B cell (primary cell): ENCODE measurements around the gene WWTR1. TPM values are rescaled to one million over a fixed set of nuclear protein-coding genes. Genes with fewer than 3 reads are reported as not detected.

Experiments
- ATAC-seq: fragments of 200-7000 bp; cut with Tn5 transposase; one replicate; pipeline ENCODE4 v1.10.0; 2021; ENCODE audit warnings: low read depth, mild to moderate bottlenecking, moderate number of reproducible peaks, moderate library complexity
- CTCF ChIA-PET: fragments of 350-600 bp; sonication (Branson Sonifier 250); formaldehyde crosslinking; loops from one replicate; lab custom pipeline; 2021; ENCODE audit warnings: antibody characterized with exemption, inconsistent platforms; lab: Charles Lee
- POLR2A ChIA-PET: fragments of 350-600 bp; sonication (Branson Sonifier 250); formaldehyde crosslinking; loops from one replicate; lab custom pipeline; 2021; ENCODE audit warnings: antibody characterized with exemption; lab: Charles Lee
- DNase-seq: peaks from one replicate; pipeline ENCODE4 v3.0.0; 2013
- H2AFZ ChIP-seq: 2 replicates; pipeline ENCODE4 v1.6.1; 2012; ENCODE audit warnings: mild to moderate bottlenecking, low read depth, low read length; ENCODE audit not compliant: insufficient read depth, poor library complexity, severe bottlenecking
- H3K27ac ChIP-seq, 2 donors: 1 replicate in 1 of 2; 2 replicates in 1 of 2; pipeline ENCODE4 v1.5.1; 2012 to 2013; ENCODE audit warnings: low read length in 2 of 2, mild to moderate bottlenecking in 2 of 2, moderate library complexity in 1 of 2
- H3K27me3 ChIP-seq, 4 experiments: fragments of 200-600 bp in 1 of 4; sonication (generic) in 1 of 4; replicated peaks in 1 of 4; 1 replicate in 2 of 4; 2 replicates in 2 of 4; pipeline versions ENCODE4 v1.6.1 to v1.7.0; 2013 to 2016; ENCODE audit warnings: low read length in 3 of 4, mild to moderate bottlenecking in 2 of 4, mixed read lengths in 1 of 4, moderate library complexity in 1 of 4; ENCODE audit not compliant: insufficient read depth in 4 of 4, control insufficient read depth in 3 of 4; ENCODE audit errors: control extremely low read depth in 1 of 4
- H3K36me3 ChIP-seq, 2 experiments: replicated peaks in 1 of 2; 1 replicate in 1 of 2; 2 replicates in 1 of 2; pipeline versions ENCODE4 v1.6.1 to v1.7.1; 2013; ENCODE audit warnings: low read length in 1 of 2; ENCODE audit not compliant: insufficient read depth in 2 of 2, control insufficient read depth in 1 of 2; ENCODE audit errors: control extremely low read depth in 1 of 2, extremely low read depth in 1 of 2
- H3K4me1 ChIP-seq, 2 donors: fragments of 200-600 bp in 1 of 2; sonication (generic) in 1 of 2; 1 replicate in 1 of 2; 2 replicates in 1 of 2; pipeline versions ENCODE4 v1.5.1 to v1.6.1; 2013 to 2017; ENCODE audit warnings: low read length in 2 of 2; ENCODE audit not compliant: control insufficient read depth in 2 of 2, insufficient read depth in 2 of 2
- H3K4me2 ChIP-seq: replicated peaks from 2 replicates; pipeline ENCODE3; 2012; ENCODE audit warnings: mild to moderate bottlenecking, low read depth, low read length; ENCODE audit not compliant: poor library complexity, severe bottlenecking
- H3K4me3 ChIP-seq, 5 experiments: fragments of 200-600 bp in 1 of 5; sonication (generic) in 1 of 5; 1 replicate in 3 of 5; 2 replicates in 2 of 5; pipeline versions ENCODE4 v1.5.1 to v1.7.0; 2011 to 2016; ENCODE audit warnings: low read length in 4 of 5, mild to moderate bottlenecking in 4 of 5, low read depth in 2 of 5, control low read depth in 1 of 5, moderate library complexity in 1 of 5; ENCODE audit not compliant: insufficient read depth in 1 of 5; ENCODE audit errors: control extremely low read depth in 1 of 5, extremely low read depth in 1 of 5
- H3K79me2 ChIP-seq: fragments of 200-600 bp; sonication (generic); one replicate; pipeline ENCODE4 v1.6.0; 2016; ENCODE audit warnings: low read length; ENCODE audit not compliant: control insufficient read depth, insufficient read depth
- H3K9ac ChIP-seq: fragments of 200-600 bp; sonication (generic); 2 replicates; pipeline ENCODE4 v1.6.1; 2017; ENCODE audit warnings: mild to moderate bottlenecking, low read length, moderate library complexity
- H3K9me3 ChIP-seq, 3 donors: one replicate each; pipeline versions ENCODE4 v1.6.1 to v1.7.1; 2013; ENCODE audit warnings: low read length in 2 of 3; ENCODE audit not compliant: control insufficient read depth in 2 of 3, insufficient read depth in 1 of 3; ENCODE audit errors: control extremely low read depth in 1 of 3
- H4K20me1 ChIP-seq: 2 replicates; pipeline ENCODE4 v1.6.0; 2012; ENCODE audit warnings: mild to moderate bottlenecking, low read length; ENCODE audit not compliant: insufficient read depth, control insufficient read depth, poor library complexity, severe bottlenecking
- H3K27ac Mint-ChIP-seq: one replicate; pipeline ENCODE4 v1.8.0; 2021; ENCODE audit warnings: mixed read lengths
- H3K27me3 Mint-ChIP-seq: one replicate; pipeline ENCODE4 v1.8.0; 2021; ENCODE audit warnings: mixed read lengths
- H3K4me1 Mint-ChIP-seq: one replicate; pipeline ENCODE4 v1.8.0; 2021; ENCODE audit warnings: mixed read lengths
- H3K4me3 Mint-ChIP-seq: one replicate; pipeline ENCODE4 v1.8.0; 2021; ENCODE audit warnings: mixed read lengths
- H3K9me3 Mint-ChIP-seq: one replicate; pipeline ENCODE4 v1.8.0; 2022; ENCODE audit warnings: mixed read lengths; ENCODE audit not compliant: insufficient read depth
- EZH2 ChIP-seq: IDR thresholded peaks from 2 replicates; pipeline ENCODE4 v1.6.1; 2012; ENCODE audit warnings: borderline replicate concordance, low read depth, mild to moderate bottlenecking, moderate library complexity, low read length; ENCODE audit not compliant: insufficient read depth, poor library complexity, severe bottlenecking
- WGBS: methylation state at CpG from one replicate; pipeline ENCODE4 v1.1.5; 2013; ENCODE audit warnings: missing lambda C conversion rate; ENCODE audit not compliant: insufficient coverage; 5-methylcytosine and 5-hydroxymethylcytosine counted together
- intact Hi-C: fragments of 100-400 bp; cut with micrococcal nuclease; formaldehyde crosslinking; loops from one replicate; pipeline ENCODE4 v1.10.0; 2022
- polyA plus RNA-seq: library from polyadenylated mRNA; depleted of rRNA; stranded (reverse); fragments of >200 nt; gene quantifications from 2 replicates; pipeline ENCODE4 v1.2.3, GENCODE V29; 2012
- total RNA-seq, 2 donors: library from RNA; stranded (reverse); fragments of 120-200 nt in 1 of 2; gene quantifications; 1 replicate in 1 of 2; 2 replicates in 1 of 2; pipeline versions ENCODE4 v1.2.3 to v1.2.4, GENCODE V29; 2013 to 2022
- TF ChIP-seq, protein P1 (sequence below): fragments of 200-600 bp; IDR thresholded peaks from one replicate; pipeline ENCODE4 v1.8.0; 2022; ENCODE audit warnings: antibody characterized with exemption, mild to moderate bottlenecking

Gene WWTR1
- total and polyA plus RNA-seq, 2 donors (not counting 1 experiment from before 2014, with no cell fraction given) = 0.79 to 2.3 TPM

GRCh38 chr3:149647285-149647684 is 10.5 kb downstream of the WWTR1 start:
- ChIA-PET CTCF (no interaction called here), POLR2A (no interaction called here)
- no peaks in the 10 kb centered on the region for H3K4me1 Mint-ChIP-seq
- no peak overlapping the region for H3K4me3 Mint-ChIP-seq
- Histone ChIP-seq H4K20me1 (no peaks in the 10 kb centered on the region), H3K4me2 (no peak overlapping the region), H3K27ac (no peak overlapping the region), H3K27me3 (no peaks in the 10 kb centered on the region), H3K4me3 (no peak overlapping the region), H3K9me3 (no peaks in the 10 kb centered on the region), H3K9ac (no peak overlapping the region), H3K36me3 (no peaks in the 10 kb centered on the region), H2AFZ (no peak overlapping the region), H3K79me2 (no peaks in the 10 kb centered on the region), H3K4me1 (peaks cover 0 to 3% of the 10 kb centered on the region in 2 donors)
- intact Hi-C loops = no loop called here
- TF ChIP-seq, protein P1, sequence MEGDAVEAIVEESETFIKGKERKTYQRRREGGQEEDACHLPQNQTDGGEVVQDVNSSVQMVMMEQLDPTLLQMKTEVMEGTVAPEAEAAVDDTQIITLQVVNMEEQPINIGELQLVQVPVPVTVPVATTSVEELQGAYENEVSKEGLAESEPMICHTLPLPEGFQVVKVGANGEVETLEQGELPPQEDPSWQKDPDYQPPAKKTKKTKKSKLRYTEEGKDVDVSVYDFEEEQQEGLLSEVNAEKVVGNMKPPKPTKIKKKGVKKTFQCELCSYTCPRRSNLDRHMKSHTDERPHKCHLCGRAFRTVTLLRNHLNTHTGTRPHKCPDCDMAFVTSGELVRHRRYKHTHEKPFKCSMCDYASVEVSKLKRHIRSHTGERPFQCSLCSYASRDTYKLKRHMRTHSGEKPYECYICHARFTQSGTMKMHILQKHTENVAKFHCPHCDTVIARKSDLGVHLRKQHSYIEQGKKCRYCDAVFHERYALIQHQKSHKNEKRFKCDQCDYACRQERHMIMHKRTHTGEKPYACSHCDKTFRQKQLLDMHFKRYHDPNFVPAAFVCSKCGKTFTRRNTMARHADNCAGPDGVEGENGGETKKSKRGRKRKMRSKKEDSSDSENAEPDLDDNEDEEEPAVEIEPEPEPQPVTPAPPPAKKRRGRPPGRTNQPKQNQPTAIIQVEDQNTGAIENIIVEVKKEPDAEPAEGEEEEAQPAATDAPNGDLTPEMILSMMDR = no peak
- no peak overlapping the region for H3K27ac Mint-ChIP-seq
- H3K27me3 Mint-ChIP-seq = peaks cover 19% of the 10 kb centered on the region
- no peaks in the 10 kb centered on the region for H3K9me3 Mint-ChIP-seq
- DNase-seq (no peak), ATAC-seq (no peak)
- WGBS = 80% methylated on average over 3 of the region's 4 CpGs

DNA sequence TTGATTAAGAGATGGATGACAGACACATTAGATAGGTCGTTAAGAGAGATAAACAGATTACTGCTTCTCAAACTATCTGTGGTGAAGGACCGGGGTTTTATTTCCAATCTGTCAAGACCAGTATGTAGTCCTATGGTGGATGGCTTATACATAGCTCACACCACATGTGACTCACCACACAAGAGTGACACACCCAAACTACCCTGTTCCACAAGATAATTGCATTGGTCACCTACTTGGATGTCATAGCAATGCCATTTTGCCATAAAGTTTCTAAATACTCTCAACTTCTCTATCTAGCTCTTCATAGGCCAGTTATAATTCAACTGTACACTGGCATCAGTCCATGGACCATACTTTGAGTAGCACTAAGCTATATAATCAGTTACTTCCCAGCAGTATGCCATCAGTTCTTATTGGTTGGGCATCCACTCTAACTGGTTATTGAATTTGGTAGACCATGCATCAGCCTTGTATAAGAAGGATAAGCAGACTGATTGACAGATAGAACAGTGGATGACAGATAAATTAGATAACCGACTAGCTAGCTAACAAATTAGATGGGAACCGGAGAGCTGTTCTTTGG is 11.6 kb downstream of the WWTR1 start:
- intact Hi-C loops = no loop called here
- Histone ChIP-seq H3K27me3 (no peaks in the 10 kb centered on the region), H2AFZ (no peak overlapping the region), H3K4me1 (peaks cover 0 to 3% of the 10 kb centered on the region in 2 donors), H3K4me3 (no peak overlapping the region), H3K9ac (no peak overlapping the region), H4K20me1 (no peaks in the 10 kb centered on the region), H3K36me3 (no peaks in the 10 kb centered on the region), H3K4me2 (no peak overlapping the region), H3K27ac (no peak overlapping the region), H3K79me2 (no peaks in the 10 kb centered on the region), H3K9me3 (no peaks in the 10 kb centered on the region)
- POLR2A ChIA-PET = no interaction called here
- TF ChIP-seq EZH2 = no peak
- TF ChIP-seq, protein P1 = no peak
- DNase-seq (no peak), ATAC-seq (no peak)
- CTCF ChIA-PET = no interaction called here
- WGBS = no CpG with 5 or more reads among the region's 4 CpGs
- Mint-ChIP-seq H3K4me1 (no peaks in the 10 kb centered on the region), H3K9me3 (no peaks in the 10 kb centered on the region), H3K27me3 (peaks cover 16% of the 10 kb centered on the region), H3K4me3 (no peak overlapping the region), H3K27ac (no peak overlapping the region)
